HepG2 (cell line): ENCODE data around the gene FANCM. TPM values are rescaled to one million over a fixed set of nuclear protein-coding genes. Genes with fewer than 3 reads are reported as not detected.

Experiments used
- ATF1 ChIP-seq: IDR thresholded peaks from 2 replicates; pipeline ENCODE4 v1.6.1; 2016; ENCODE audit warnings: mild to moderate bottlenecking, control low read depth
- CEBPB ChIP-seq: IDR thresholded peaks from 2 replicates; pipeline ENCODE4 v1.6.1; 2011; ENCODE audit warnings: low read depth, low read length, improper control_type of control experiment, borderline replicate concordance
- DNMT1 ChIP-seq: sonication (generic); formaldehyde crosslinking; IDR thresholded peaks from 2 replicates; pipeline ENCODE4 v1.5.1; 2020; ENCODE audit warnings: mild to moderate bottlenecking, missing genetic modification reagents
- DR1 ChIP-seq: sonication (generic); formaldehyde crosslinking; IDR thresholded peaks from 2 replicates; pipeline ENCODE4 v1.8.0; 2021; ENCODE audit warnings: mild to moderate bottlenecking, missing genetic modification reagents, inconsistent platforms
- E2F5 ChIP-seq: sonication (generic); formaldehyde crosslinking; conservative IDR thresholded peaks from 2 replicates; pipeline ENCODE4 v1.4.0; 2020; ENCODE audit warnings: missing genetic modification reagents
- FOXJ3 ChIP-seq: sonication (generic); formaldehyde crosslinking; IDR thresholded peaks from 2 replicates; pipeline ENCODE4 v1.4.0; 2020; ENCODE audit warnings: missing genetic modification reagents, mild to moderate bottlenecking, borderline replicate concordance
- GATAD1 ChIP-seq: IDR thresholded peaks from 2 replicates; pipeline ENCODE4 v1.6.1; 2016; ENCODE audit warnings: missing genetic modification reagents, missing compliant biosample characterization
- HOXA9 ChIP-seq: sonication (generic); formaldehyde crosslinking; IDR thresholded peaks from 2 replicates; pipeline ENCODE4 v1.8.1; 2022; ENCODE audit warnings: missing genetic modification reagents, mild to moderate bottlenecking, moderate library complexity, borderline replicate concordance
- KAT7 ChIP-seq: IDR thresholded peaks from 2 replicates; pipeline ENCODE4 v1.6.1; 2018; ENCODE audit warnings: borderline replicate concordance, missing compliant biosample characterization
- LRRFIP1 ChIP-seq: sonication (generic); formaldehyde crosslinking; conservative IDR thresholded peaks from 2 replicates; pipeline ENCODE4 v1.4.0; 2020; ENCODE audit warnings: missing genetic modification reagents
- POGZ ChIP-seq: sonication (generic); formaldehyde crosslinking; IDR thresholded peaks from 2 replicates; pipeline ENCODE4 v1.4.0; 2020; ENCODE audit warnings: mild to moderate bottlenecking, missing genetic modification reagents
- PPARG ChIP-seq: conservative IDR thresholded peaks from 2 replicates; pipeline ENCODE4 v1.6.1; 2016; ENCODE audit warnings: missing biosample characterization, missing genetic modification reagents
- RARG ChIP-seq: sonication (generic); formaldehyde crosslinking; IDR thresholded peaks from 2 replicates; pipeline ENCODE4 v1.4.0; 2020; ENCODE audit warnings: low read depth, mild to moderate bottlenecking, missing genetic modification reagents
- RBM39 ChIP-seq: fragments of 200-400 bp; formaldehyde crosslinking; IDR thresholded peaks from one replicate; pipeline ENCODE4 v1.6.1; 2018; ENCODE audit warnings: antibody characterized with exemption, mild to moderate bottlenecking, low read depth, low read length; ENCODE audit not compliant: poor library complexity, severe bottlenecking
- ZEB1 ChIP-seq: IDR thresholded peaks from 2 replicates; pipeline ENCODE4 v1.6.1; 2012; ENCODE audit warnings: mild to moderate bottlenecking, low read depth, inconsistent platforms; ENCODE audit not compliant: insufficient replicate concordance
- ZFY ChIP-seq: sonication (generic); formaldehyde crosslinking; IDR thresholded peaks from 2 replicates; pipeline ENCODE4 v1.4.0; 2020; ENCODE audit warnings: missing genetic modification reagents
- ZMYM4 ChIP-seq: sonication (generic); formaldehyde crosslinking; IDR thresholded peaks from 2 replicates; pipeline ENCODE4 v1.8.1; 2023; ENCODE audit warnings: mild to moderate bottlenecking, missing genetic modification reagents
- ZNF598 ChIP-seq: sonication (generic); formaldehyde crosslinking; IDR thresholded peaks from 2 replicates; pipeline ENCODE4 v1.5.1; 2020; ENCODE audit warnings: mild to moderate bottlenecking, missing genetic modification reagents, borderline replicate concordance
- ZNF788 ChIP-seq: sonication (generic); formaldehyde crosslinking; IDR thresholded peaks from 2 replicates; pipeline ENCODE4 v1.5.0; 2020; ENCODE audit warnings: mild to moderate bottlenecking, missing genetic modification reagents, borderline replicate concordance
- ZNF816 ChIP-seq: sonication (generic); formaldehyde crosslinking; IDR thresholded peaks from 2 replicates; pipeline ENCODE4 v1.8.0; 2022; ENCODE audit warnings: missing genetic modification reagents, mild to moderate bottlenecking, borderline replicate concordance
- polyA plus RNA-seq, 8 experiments: library from polyadenylated mRNA; depleted of rRNA in 3 of 8; stranded (reverse) in 7 of 8; unstranded in 1 of 8; fragments of >200 nt; fragmentation: Illumina TruSeq in 4 of 8; extraction: Trizol in 4 of 8; gene quantifications; 2 replicates each; pipeline versions ENCODE4 v1.2.1 to v1.2.3, GENCODE V29; 2011 to 2016; ENCODE audit warnings: low read depth in 4 of 8, missing spikeins in 1 of 8, mixed read lengths in 1 of 8; ENCODE audit not compliant: insufficient read depth in 1 of 8
- total RNA-seq, 5 experiments: library from RNA; depleted of rRNA; stranded (reverse); fragments of >200 nt; fragmentation: Illumina TruSeq; extraction: Trizol; gene quantifications; 2 replicates each; pipeline ENCODE4 v1.2.3, GENCODE V29; 2016; ENCODE audit warnings: low read depth in 1 of 5
- TF ChIP-seq, protein P1 (sequence below): sonication (generic); formaldehyde crosslinking; IDR thresholded peaks from 2 replicates; pipeline ENCODE4 v1.5.0; 2020; ENCODE audit warnings: missing genetic modification reagents
- TF ChIP-seq, protein P2 (sequence below): sonication (generic); formaldehyde crosslinking; IDR thresholded peaks from 2 replicates; pipeline ENCODE4 v1.4.0; 2020; ENCODE audit warnings: mild to moderate bottlenecking, missing genetic modification reagents
- TF ChIP-seq, protein P3 (sequence below): IDR thresholded peaks from 2 replicates; pipeline ENCODE4 v1.6.1; 2016; ENCODE audit warnings: missing genetic modification reagents, missing compliant biosample characterization

Gene FANCM
- total and polyA plus RNA-seq, 2 of the 13 experiments (the other 11 are each of a cell fraction or from before 2014, with no cell fraction given): 2.6 to 10.4 TPM

DNA sequence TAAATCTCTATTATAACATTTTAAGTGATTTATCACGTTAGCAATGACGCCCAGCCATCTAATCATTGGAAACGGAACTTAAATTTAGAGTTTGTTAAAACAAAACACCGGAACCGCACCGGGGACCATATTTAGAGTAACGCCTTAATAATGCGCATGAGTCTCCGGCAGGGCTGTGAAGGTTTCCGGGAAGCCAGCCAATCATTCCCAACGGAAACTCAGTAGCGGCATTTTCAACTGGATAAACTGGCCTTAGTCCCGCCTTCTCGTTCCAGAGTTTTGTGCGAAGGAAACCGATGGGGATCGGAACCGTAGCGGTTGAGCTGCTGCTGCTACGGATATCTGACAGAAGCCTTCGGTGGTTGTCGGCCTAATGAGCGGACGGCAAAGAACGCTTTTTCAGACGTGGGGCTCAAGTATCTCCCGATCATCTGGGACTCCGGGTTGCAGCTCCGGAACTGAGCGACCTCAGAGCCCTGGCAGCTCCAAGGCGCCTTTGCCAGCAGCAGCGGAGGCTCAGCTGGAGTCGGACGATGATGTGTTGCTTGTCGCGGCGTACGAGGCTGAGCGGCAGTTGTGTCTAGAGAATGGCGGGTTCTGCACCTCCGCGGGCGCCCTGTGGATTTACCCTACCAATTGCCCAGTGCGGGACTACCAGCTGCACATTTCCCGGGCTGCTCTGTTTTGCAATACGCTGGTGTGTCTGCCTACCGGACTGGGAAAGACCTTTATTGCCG is at the start of gene FANCM (continued):
- TF ChIP-seq, protein P1, sequence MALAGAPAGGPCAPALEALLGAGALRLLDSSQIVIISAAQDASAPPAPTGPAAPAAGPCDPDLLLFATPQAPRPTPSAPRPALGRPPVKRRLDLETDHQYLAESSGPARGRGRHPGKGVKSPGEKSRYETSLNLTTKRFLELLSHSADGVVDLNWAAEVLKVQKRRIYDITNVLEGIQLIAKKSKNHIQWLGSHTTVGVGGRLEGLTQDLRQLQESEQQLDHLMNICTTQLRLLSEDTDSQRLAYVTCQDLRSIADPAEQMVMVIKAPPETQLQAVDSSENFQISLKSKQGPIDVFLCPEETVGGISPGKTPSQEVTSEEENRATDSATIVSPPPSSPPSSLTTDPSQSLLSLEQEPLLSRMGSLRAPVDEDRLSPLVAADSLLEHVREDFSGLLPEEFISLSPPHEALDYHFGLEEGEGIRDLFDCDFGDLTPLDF (CRISPR knock-in tag): 0 out of 2 replicates have a peak, but pooled peaks have one; percentile 18
- TF ChIP-seq PPARG (CRISPR knock-in tag) (no peak), GATAD1 (CRISPR knock-in tag) (peak; percentile 91), RBM39 (no peak), FOXJ3 (peak; percentile 31; the same call in 1 of the 2 replicates), ZNF788 (peak; percentile 62; the same call in 1 of the 2 replicates), DNMT1 (CRISPR knock-in tag) (no peak), ZFY (CRISPR knock-in tag) (peak; percentile 46; the same call in 1 of the 2 replicates), HOXA9 (CRISPR knock-in tag) (peak; percentile 54; the same call in 1 of the 2 replicates), CEBPB (0 out of 2 replicates have a peak, but pooled peaks have one; percentile 13), RARG (CRISPR knock-in tag) (no peak), LRRFIP1 (CRISPR knock-in tag) (no peak), POGZ (CRISPR knock-in tag) (peak; percentile 87), ZEB1 (no peak), DR1 (CRISPR knock-in tag) (no peak), ZNF816 (CRISPR knock-in tag) (no peak), ATF1 (CRISPR knock-in tag) (peak; percentile 56; the same call in 1 of the 2 replicates), ZMYM4 (CRISPR knock-in tag) (peak; percentile 73; the same call in 1 of the 2 replicates), E2F5 (CRISPR knock-in tag) (peak; percentile 91), ZNF598 (CRISPR knock-in tag) (peak; percentile 78; the same call in 1 of the 2 replicates), KAT7 (peak; percentile 54; the same call in 1 of the 2 replicates)
- TF ChIP-seq, protein P2, sequence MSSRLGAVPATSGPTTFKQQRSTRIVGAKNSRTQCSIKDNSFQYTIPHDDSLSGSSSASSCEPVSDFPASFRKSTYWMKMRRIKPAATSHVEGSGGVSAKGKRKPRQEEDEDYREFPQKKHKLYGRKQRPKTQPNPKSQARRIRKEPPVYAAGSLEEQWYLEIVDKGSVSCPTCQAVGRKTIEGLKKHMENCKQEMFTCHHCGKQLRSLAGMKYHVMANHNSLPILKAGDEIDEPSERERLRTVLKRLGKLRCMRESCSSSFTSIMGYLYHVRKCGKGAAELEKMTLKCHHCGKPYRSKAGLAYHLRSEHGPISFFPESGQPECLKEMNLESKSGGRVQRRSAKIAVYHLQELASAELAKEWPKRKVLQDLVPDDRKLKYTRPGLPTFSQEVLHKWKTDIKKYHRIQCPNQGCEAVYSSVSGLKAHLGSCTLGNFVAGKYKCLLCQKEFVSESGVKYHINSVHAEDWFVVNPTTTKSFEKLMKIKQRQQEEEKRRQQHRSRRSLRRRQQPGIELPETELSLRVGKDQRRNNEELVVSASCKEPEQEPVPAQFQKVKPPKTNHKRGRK: no peak
- TF ChIP-seq, protein P3, sequence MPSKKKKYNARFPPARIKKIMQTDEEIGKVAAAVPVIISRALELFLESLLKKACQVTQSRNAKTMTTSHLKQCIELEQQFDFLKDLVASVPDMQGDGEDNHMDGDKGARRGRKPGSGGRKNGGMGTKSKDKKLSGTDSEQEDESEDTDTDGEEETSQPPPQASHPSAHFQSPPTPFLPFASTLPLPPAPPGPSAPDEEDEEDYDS (CRISPR knock-in tag): peak; percentile 27; the same call in 1 of the 2 replicates
